ENCODE data around the gene TALDO1. TPM values are rescaled to one million over a fixed set of nuclear protein-coding genes. Genes with fewer than 3 reads are reported as not detected.

TALDO1 gene
- total RNA-seq, 1 experiment from 2014 or later, result 446 TPM

DNA sequence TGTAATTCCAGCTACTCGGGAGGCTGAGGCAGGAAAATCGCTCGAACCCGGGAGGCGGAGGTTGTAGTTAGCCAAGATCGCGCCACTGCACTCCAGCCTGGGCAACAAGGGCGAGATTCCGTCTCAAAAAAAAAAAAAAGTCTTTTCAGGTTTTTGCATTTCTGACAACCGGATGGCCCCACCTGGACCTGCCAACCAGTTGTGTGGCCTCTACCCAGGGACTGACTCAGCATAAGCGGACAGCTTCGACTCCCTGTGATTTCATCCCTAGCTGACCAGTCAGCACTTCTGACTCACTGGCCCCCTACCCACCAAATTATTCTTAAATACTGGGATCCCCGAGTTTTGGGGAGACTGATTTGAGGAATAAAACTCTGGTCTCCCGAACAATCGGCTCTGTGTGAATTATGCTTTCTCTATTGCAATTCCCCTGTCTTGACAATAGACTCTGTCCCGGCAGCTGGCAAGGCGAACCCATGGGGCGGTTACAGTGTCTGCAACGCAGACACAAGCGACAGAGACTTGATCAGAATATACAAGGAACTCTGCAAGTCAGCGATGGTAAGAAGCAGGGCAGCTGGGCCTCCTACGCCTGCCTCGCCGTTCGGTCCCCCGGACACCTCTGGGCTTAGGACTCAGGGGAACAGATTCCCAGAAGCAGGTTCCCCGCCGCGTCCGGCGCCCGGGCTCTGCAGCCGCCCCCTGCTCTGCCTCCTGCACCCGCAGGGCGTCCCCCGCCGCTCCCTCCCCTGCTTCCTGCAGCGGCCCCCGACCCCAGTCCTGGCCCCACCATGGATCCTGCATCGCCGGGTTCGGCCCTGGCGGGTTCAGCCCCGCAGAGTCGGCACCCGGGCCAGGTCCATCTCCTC lies 741 bp upstream of the TALDO1 start:
- Histone ChIP-seq H3K27me3 (ENCODE audit: insufficient read depth, low read depth) (no peaks in the 10 kb centered on the region), H2AFZ (peak overlapping the region; percentile 74; the same call in 1 of the 2 replicates), H3K9me3 (ENCODE audit: insufficient read depth, low read depth) (no peaks in the 10 kb centered on the region), H3K36me3 (ENCODE audit: low read depth) (no peaks in the 10 kb centered on the region), H3F3A (ENCODE audit: insufficient read depth, low read depth) (peaks cover 20% of the 10 kb centered on the region; the same call in 1 of the 2 replicates), H3K4me1 (replicated peaks; ENCODE audit: insufficient read depth) (peaks cover 11% of the 10 kb centered on the region), H3K4me3 (peak overlapping the region; percentile 87), H4K20me1 (ENCODE audit: insufficient read depth) (peaks cover 20% of the 10 kb centered on the region), H3K9me2 (ENCODE audit: insufficient read depth) (no peaks in the 10 kb centered on the region), H3K4me2 (peak overlapping the region; percentile 96), H3K79me2 (ENCODE audit: low read depth) (peaks cover 43% of the 10 kb centered on the region), H3K27ac (peak overlapping the region; percentile 66)
- ChIA-PET POLR2A (ENCODE audit: unreplicated experiment) (interaction anchor here (0.6 to 0.7 kb wide), 3 partner anchors 20 to 132 kb away, joined by 3 read pairs; no protein-coding TSS in a partner anchor), CTCF (no interaction called here)
- TF ChIP-seq EZH2 (IDR thresholded peaks at IDR 0.05; ENCODE audit: low read depth), result no peak
- TF ChIP-seq, protein P1, sequence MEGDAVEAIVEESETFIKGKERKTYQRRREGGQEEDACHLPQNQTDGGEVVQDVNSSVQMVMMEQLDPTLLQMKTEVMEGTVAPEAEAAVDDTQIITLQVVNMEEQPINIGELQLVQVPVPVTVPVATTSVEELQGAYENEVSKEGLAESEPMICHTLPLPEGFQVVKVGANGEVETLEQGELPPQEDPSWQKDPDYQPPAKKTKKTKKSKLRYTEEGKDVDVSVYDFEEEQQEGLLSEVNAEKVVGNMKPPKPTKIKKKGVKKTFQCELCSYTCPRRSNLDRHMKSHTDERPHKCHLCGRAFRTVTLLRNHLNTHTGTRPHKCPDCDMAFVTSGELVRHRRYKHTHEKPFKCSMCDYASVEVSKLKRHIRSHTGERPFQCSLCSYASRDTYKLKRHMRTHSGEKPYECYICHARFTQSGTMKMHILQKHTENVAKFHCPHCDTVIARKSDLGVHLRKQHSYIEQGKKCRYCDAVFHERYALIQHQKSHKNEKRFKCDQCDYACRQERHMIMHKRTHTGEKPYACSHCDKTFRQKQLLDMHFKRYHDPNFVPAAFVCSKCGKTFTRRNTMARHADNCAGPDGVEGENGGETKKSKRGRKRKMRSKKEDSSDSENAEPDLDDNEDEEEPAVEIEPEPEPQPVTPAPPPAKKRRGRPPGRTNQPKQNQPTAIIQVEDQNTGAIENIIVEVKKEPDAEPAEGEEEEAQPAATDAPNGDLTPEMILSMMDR (conservative IDR thresholded peaks at IDR 0.05), result no peak
- DNase-seq, result peak in 1 of 2 experiments; percentile 55
- intact Hi-C loops (cut with micrococcal nuclease; ENCODE audit: unreplicated experiment), result loop anchor here (1.0 to 5.0 kb wide), 3 partner anchors 18 to 51 kb away; partner anchors contain the start of genes EPS8L2 and SLC25A22
- TSS peak; percentile 34 for BruUV-seq (replicated peaks)

DNA sequence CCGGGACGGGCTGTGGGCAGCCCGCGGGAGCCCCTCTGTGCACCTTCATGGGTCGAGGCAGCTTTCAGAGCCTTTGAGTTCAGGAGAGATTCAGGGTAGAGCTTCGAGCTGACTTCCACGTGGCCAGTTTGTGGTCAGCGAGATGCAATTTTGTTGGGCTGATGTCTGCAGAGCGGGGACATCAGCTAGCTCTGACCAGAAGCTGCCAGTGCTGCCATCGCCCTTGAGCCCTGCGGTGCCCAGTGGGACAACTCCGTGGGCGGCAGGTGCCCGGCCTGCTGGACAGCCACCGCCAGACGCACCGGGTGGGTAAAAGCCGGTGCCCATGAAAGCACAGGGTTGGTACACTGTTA lies 719 bp downstream of the TALDO1 start:
- TF ChIP-seq EZH2 (IDR thresholded peaks at IDR 0.05; ENCODE audit: low read depth), result no peak
- TF ChIP-seq, protein P1 (conservative IDR thresholded peaks at IDR 0.05), result no peak
- no peaks in the 10 kb centered on the region for H3K36me3 ChIP-seq (ENCODE audit: low read depth)
- no peaks in the 10 kb centered on the region for H3K9me3 ChIP-seq (ENCODE audit: insufficient read depth, low read depth)
- H3K79me2 ChIP-seq (ENCODE audit: low read depth), result peaks cover 57% of the 10 kb centered on the region
- H3K9me2 ChIP-seq (ENCODE audit: insufficient read depth), result no peaks in the 10 kb centered on the region
- peaks cover 25% of the 10 kb centered on the region; the same call in 1 of the 2 replicates for H3F3A ChIP-seq (ENCODE audit: insufficient read depth, low read depth)
- H3K27ac ChIP-seq, result peak overlapping the region; percentile 96
- intact Hi-C loops (cut with micrococcal nuclease; ENCODE audit: unreplicated experiment), result loop anchor here (5.0 kb wide), 1 partner anchor 49 kb away; the partner anchor contains the start of gene SLC25A22
- H3K4me3 ChIP-seq, result peak overlapping the region; percentile 87
- H3K4me1 ChIP-seq (replicated peaks; ENCODE audit: insufficient read depth), result peaks cover 11% of the 10 kb centered on the region
- TSS peak; percentile 65 for BruUV-seq (replicated peaks)
- no peak for DNase-seq
- CTCF ChIA-PET, result interaction anchor here (0.5 to 1.2 kb wide), 2 partner anchors 21 to 52 kb away, joined by 3 to 7 read pairs; partner anchors contain the start of gene TMEM80
- H4K20me1 ChIP-seq (ENCODE audit: insufficient read depth), result peaks cover 32% of the 10 kb centered on the region
- H2AFZ ChIP-seq, result no peak overlapping the region
- peak overlapping the region; percentile 93 for H3K4me2 ChIP-seq
- no peaks in the 10 kb centered on the region for H3K27me3 ChIP-seq (ENCODE audit: insufficient read depth, low read depth)
- POLR2A ChIA-PET (ENCODE audit: unreplicated experiment), result interaction anchor here (0.6 to 0.7 kb wide), 4 partner anchors 9 to 191 kb away, joined by 3 to 12 read pairs (median 4); no protein-coding TSS in a partner anchor

DNA sequence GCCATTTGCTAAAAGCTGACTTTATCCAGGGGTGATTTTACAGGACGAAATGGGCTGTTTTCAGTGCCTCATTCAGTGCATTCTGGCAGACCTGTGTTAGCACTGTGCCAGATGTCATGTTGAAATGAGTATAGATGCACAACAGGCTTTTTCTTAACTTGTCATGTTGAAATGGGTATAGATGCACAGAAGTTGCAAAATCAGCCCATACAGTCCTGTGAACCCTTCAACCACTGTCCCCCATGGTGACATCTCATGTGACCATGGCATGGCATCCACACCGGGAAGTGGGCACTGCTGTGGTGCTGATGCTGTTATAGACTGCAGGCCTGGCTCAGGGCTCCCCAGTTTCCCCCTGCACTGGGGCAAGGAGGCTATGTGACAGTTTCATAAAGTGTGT lies 2.5 kb downstream of the TALDO1 start:
- H3K27ac ChIP-seq, result peak overlapping the region; percentile 96; the same call in 1 of the 2 replicates
- H3K4me2 ChIP-seq, result peak overlapping the region; percentile 93
- H3K79me2 ChIP-seq (ENCODE audit: low read depth), result peaks cover 75% of the 10 kb centered on the region
- peak overlapping the region; percentile 87 for H3K4me3 ChIP-seq
- no peaks in the 10 kb centered on the region for H3K9me2 ChIP-seq (ENCODE audit: insufficient read depth)
- ChIA-PET CTCF (no interaction called here), POLR2A (ENCODE audit: unreplicated experiment) (no interaction called here)
- intact Hi-C loops (cut with micrococcal nuclease; ENCODE audit: unreplicated experiment), result loop anchor here (5.0 kb wide), 1 partner anchor 48 kb away; the partner anchor contains the start of gene SLC25A22
- TF ChIP-seq, protein P1 (conservative IDR thresholded peaks at IDR 0.05), result no peak
- TF ChIP-seq EZH2 (IDR thresholded peaks at IDR 0.05; ENCODE audit: low read depth), result no peak
- no TSS peak for BruUV-seq (replicated peaks)
- H4K20me1 ChIP-seq (ENCODE audit: insufficient read depth), result peaks cover 50% of the 10 kb centered on the region
- peaks cover 11% of the 10 kb centered on the region for H3K4me1 ChIP-seq (replicated peaks; ENCODE audit: insufficient read depth)
- H3K9me3 ChIP-seq (ENCODE audit: insufficient read depth, low read depth), result no peaks in the 10 kb centered on the region
- no peaks in the 10 kb centered on the region for H3K36me3 ChIP-seq (ENCODE audit: low read depth)
- H3K27me3 ChIP-seq (ENCODE audit: insufficient read depth, low read depth), result no peaks in the 10 kb centered on the region
- no peak for DNase-seq
- peaks cover 32% of the 10 kb centered on the region; the same call in 1 of the 2 replicates for H3F3A ChIP-seq (ENCODE audit: insufficient read depth, low read depth)
- no peak overlapping the region for H2AFZ ChIP-seq

Data from PC-9 (cell line).